A673 (cell line): ENCODE results near the gene RNF215. TPM values are rescaled to one million over a fixed set of nuclear protein-coding genes. Genes with fewer than 3 reads are reported as not detected.
"Not testable (repeated sequence)": the region's sequence is repeated elsewhere in the genome, so short reads cannot be mapped to it uniquely, and the experiment has no call there.

Experiments
- BruUV-seq: library from RNA; stranded (reverse); fragments of 400-500 nt; replicated peaks from 2 replicates; lab custom pipeline; 2021; lab: Mats Ljungman, UMichigan
- CTCF ChIA-PET: fragments of 300-600 bp; sonication (Branson Sonifier 250); formaldehyde crosslinking; loops from one replicate; lab custom pipeline; 2022; ENCODE audit warnings: antibody characterized with exemption; lab: Charles Lee
- POLR2A ChIA-PET: fragments of 300-600 bp; sonication (Branson Sonifier 250); formaldehyde crosslinking; loops from one replicate; lab custom pipeline; 2022; ENCODE audit warnings: antibody characterized with exemption; ENCODE audit not compliant: low non-redundant PET; lab: Charles Lee
- DNase-seq: peaks from one replicate; pipeline ENCODE4 v3.0.0-alpha.2; 2015; ENCODE audit warnings: low spot score
- H3K27ac ChIP-seq: fragments of 200-600 bp; sonication (generic); 2 replicates; pipeline ENCODE4 v1.5.1; 2016; ENCODE audit warnings: mixed run types, low read depth, mild to moderate bottlenecking, mixed read lengths, antibody characterized with exemption, low read length; ENCODE audit not compliant: poor library complexity, severe bottlenecking
- H3K27me3 ChIP-seq: fragments of 200-600 bp; sonication (generic); replicated peaks from 2 replicates; pipeline ENCODE4 v1.6.1; 2017; ENCODE audit warnings: mixed run types, low read depth, mild to moderate bottlenecking, mixed read lengths, antibody characterized with exemption, low read length; ENCODE audit not compliant: insufficient read depth, poor library complexity
- H3K36me3 ChIP-seq: fragments of 200-600 bp; sonication (generic); 2 replicates; pipeline ENCODE4 v1.6.1; 2016; ENCODE audit warnings: mixed run types, mild to moderate bottlenecking, mixed read lengths, antibody characterized with exemption, low read length; ENCODE audit not compliant: insufficient read depth, poor library complexity, severe bottlenecking
- H3K4me1 ChIP-seq: fragments of 200-600 bp; sonication (generic); 2 replicates; pipeline ENCODE4 v1.6.1; 2017; ENCODE audit warnings: mixed run types, mild to moderate bottlenecking, mixed read lengths, antibody characterized with exemption, low read length; ENCODE audit not compliant: insufficient read depth, poor library complexity, severe bottlenecking
- H3K4me3 ChIP-seq: fragments of 200-600 bp; sonication (generic); 2 replicates; pipeline ENCODE4 v1.5.1; 2016; ENCODE audit warnings: low read depth, mixed run types, mild to moderate bottlenecking, mixed read lengths, low read length; ENCODE audit not compliant: poor library complexity, severe bottlenecking
- H3K9me3 ChIP-seq: fragments of 200-600 bp; sonication (generic); 2 replicates; pipeline ENCODE4 v1.6.1; 2016; ENCODE audit warnings: mixed run types, low read depth, mild to moderate bottlenecking, mixed read lengths, antibody characterized with exemption, low read length; ENCODE audit not compliant: poor library complexity, severe bottlenecking
- EZH2 ChIP-seq: fragments of 200-600 bp; sonication (generic); IDR thresholded peaks from 2 replicates; pipeline ENCODE4 v1.6.1; 2017; ENCODE audit warnings: borderline replicate concordance, low read depth, mild to moderate bottlenecking, mixed read lengths, antibody characterized with exemption, low read length; ENCODE audit not compliant: poor library complexity, severe bottlenecking
- intact Hi-C: fragments of 100-400 bp; cut with micrococcal nuclease; formaldehyde crosslinking; loops from one replicate; pipeline ENCODE4 v1.10.0; 2022; ENCODE audit not compliant: unreplicated experiment
- total RNA-seq: library from RNA; stranded (reverse); gene quantifications from 2 replicates; pipeline ENCODE4 v1.2.3, GENCODE V29; 2021
- TF ChIP-seq, protein P1 (sequence below): fragments of 300-800, 200-600 bp; sonication (generic); conservative IDR thresholded peaks from 2 replicates; pipeline ENCODE4 v1.5.1; 2017; ENCODE audit warnings: low read depth, mild to moderate bottlenecking, antibody characterized with exemption, low read length, moderate library complexity, mixed read lengths

RNF215 gene
- total RNA-seq, 1 experiment from 2014 or later, result 18.9 TPM

DNA sequence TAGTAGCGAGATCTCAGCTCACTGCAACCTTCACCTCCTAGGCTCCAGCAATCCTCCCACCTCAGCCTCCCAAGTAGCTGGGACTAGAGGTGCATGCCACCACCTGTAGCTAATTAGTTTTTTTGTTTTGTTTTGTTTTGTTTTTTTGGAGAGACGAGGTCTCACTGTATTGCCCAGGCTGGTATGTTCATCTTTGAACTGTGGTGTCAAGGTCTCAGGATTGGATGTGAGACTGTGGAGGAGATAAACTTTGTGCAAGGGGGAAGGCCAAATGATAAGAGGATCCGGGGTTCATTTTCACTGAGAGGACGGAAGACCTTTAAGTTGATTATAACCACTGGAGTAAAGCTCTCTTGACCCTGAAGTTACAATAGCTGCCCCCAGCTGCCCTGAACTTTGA, 18.5 kb upstream of the RNF215 start:
- Histone ChIP-seq H3K27me3 (no peaks in the 10 kb centered on the region), H3K9me3 (no peaks in the 10 kb centered on the region), H3K4me3 (no peak overlapping the region), H3K27ac (no peak overlapping the region), H3K4me1 (no peaks in the 10 kb centered on the region), H3K36me3 (peaks cover 21% of the 10 kb centered on the region)
- intact Hi-C loops, result loop anchor here (10.0 kb wide), 1 partner anchor 61 kb away; no protein-coding TSS in a partner anchor
- no TSS peak for BruUV-seq
- ChIA-PET CTCF (no interaction called here), POLR2A (interaction anchor here (0.5 kb wide), 1 partner anchor 10 kb away, joined by 4 read pairs; no protein-coding TSS in a partner anchor)
- TF ChIP-seq EZH2, result no peak
- TF ChIP-seq, protein P1, sequence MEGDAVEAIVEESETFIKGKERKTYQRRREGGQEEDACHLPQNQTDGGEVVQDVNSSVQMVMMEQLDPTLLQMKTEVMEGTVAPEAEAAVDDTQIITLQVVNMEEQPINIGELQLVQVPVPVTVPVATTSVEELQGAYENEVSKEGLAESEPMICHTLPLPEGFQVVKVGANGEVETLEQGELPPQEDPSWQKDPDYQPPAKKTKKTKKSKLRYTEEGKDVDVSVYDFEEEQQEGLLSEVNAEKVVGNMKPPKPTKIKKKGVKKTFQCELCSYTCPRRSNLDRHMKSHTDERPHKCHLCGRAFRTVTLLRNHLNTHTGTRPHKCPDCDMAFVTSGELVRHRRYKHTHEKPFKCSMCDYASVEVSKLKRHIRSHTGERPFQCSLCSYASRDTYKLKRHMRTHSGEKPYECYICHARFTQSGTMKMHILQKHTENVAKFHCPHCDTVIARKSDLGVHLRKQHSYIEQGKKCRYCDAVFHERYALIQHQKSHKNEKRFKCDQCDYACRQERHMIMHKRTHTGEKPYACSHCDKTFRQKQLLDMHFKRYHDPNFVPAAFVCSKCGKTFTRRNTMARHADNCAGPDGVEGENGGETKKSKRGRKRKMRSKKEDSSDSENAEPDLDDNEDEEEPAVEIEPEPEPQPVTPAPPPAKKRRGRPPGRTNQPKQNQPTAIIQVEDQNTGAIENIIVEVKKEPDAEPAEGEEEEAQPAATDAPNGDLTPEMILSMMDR, result no peak
- DNase-seq, result no peak

DNA sequence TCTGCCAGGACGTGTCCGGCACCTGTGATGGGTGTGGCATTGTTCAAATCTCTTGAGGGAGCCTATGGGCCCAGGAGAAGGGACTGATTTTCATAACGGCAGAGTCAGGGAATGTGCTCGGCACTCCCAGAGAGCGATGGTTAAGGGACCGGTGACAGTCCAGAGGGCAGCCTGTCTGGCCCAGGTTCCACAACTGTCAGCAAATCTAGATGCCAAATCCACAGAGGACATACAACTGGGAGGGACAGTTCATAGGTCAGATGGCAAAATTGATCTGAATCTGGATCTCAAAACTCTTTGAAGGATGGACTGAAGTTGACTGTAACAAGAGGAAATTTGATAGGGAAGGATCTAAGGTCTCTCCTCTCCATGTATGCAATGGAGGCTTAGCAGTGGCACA, 17.1 kb upstream of the RNF215 start:
- Histone ChIP-seq H3K36me3 (peaks cover 21% of the 10 kb centered on the region), H3K4me3 (no peak overlapping the region), H3K27me3 (no peaks in the 10 kb centered on the region), H3K4me1 (no peaks in the 10 kb centered on the region), H3K9me3 (no peaks in the 10 kb centered on the region), H3K27ac (no peak overlapping the region)
- TF ChIP-seq, protein P1, result no peak
- no peak for TF ChIP-seq EZH2
- POLR2A ChIA-PET, result interaction anchor here (0.6 kb wide), 2 partner anchors 17 to 19 kb away, joined by 3 to 4 read pairs; no protein-coding TSS in a partner anchor
- CTCF ChIA-PET, result no interaction called here
- BruUV-seq, result no TSS peak
- intact Hi-C loops, result loop anchor here (10.0 kb wide), 1 partner anchor 60 kb away; no protein-coding TSS in a partner anchor
- no peak for DNase-seq

DNA sequence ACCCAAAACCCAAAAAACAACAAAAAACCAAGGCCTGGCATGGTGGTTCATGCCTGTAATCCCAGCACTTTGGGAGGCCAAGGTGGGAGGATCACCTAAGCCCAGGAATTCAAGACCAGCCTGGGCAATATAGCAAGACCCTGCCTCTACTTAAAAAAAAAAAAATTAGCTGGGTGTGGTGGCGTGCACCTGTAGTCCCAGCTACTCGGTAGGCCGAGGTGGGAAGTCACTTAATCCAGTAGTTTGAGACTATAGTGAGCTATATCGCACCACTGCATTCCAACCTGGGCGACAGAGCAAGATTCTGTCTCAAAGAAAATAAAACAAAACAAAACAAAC, 15.5 kb upstream of the RNF215 start:
- H3K9me3 ChIP-seq, H3K27ac ChIP-seq, DNase-seq, H3K27me3 ChIP-seq, H3K4me3 ChIP-seq, POLR2A ChIA-PET, BruUV-seq: not testable (repeated sequence)
- CTCF ChIA-PET, result interaction anchor here (1.0 kb wide), 1 partner anchor 15 kb away, joined by 3 read pairs; no protein-coding TSS in a partner anchor
- Histone ChIP-seq H3K36me3 (peaks cover 13% of the 10 kb centered on the region), H3K4me1 (peaks cover 11% of the 10 kb centered on the region)
- intact Hi-C loops, result loop anchor here (10.0 kb wide), 1 partner anchor 58 kb away; no protein-coding TSS in a partner anchor
